Fibroblast of lung (primary cell): ENCODE measurements around the gene DEFB114.

Source experiments
- CTCF ChIP-seq, 2 donors: IDR thresholded peaks in 1 of 2; conservative IDR thresholded peaks in 1 of 2; 1 replicate in 1 of 2; 2 replicates in 1 of 2; pipeline ENCODE4 v1.5.1; 2011 to 2012; ENCODE audit warnings: low read length in 2 of 2, control low read depth in 1 of 2, inconsistent platforms in 1 of 2, low read depth in 1 of 2, mild to moderate bottlenecking in 1 of 2
- EZH2 ChIP-seq: IDR thresholded peaks from 2 replicates; pipeline ENCODE4 v1.5.1; 2012; ENCODE audit warnings: low read length, control low read depth, mild to moderate bottlenecking; ENCODE audit errors: missing control alignments

- TF ChIP-seq CTCF (conservative IDR thresholded peaks at IDR 0.05 in 1 of 2, IDR thresholded peaks at IDR 0.05 in 1 of 2; ENCODE audit: low read depth in 1 of 2, low read length in 2 of 2): no peak
- no peak for TF ChIP-seq EZH2
Measured at GRCh38 chr6:49982046-49982445, 18.1 kb upstream of the DEFB114 start.
